Measurements from ENCODE around the gene TCFL5. TPM values are rescaled to one million over a fixed set of nuclear protein-coding genes. Genes with fewer than 3 reads are reported as not detected.

The TCFL5 gene
- total RNA-seq, 3 donors from 2014 or later: 4.4 to 4.9 (median 4.5) TPM

DNA sequence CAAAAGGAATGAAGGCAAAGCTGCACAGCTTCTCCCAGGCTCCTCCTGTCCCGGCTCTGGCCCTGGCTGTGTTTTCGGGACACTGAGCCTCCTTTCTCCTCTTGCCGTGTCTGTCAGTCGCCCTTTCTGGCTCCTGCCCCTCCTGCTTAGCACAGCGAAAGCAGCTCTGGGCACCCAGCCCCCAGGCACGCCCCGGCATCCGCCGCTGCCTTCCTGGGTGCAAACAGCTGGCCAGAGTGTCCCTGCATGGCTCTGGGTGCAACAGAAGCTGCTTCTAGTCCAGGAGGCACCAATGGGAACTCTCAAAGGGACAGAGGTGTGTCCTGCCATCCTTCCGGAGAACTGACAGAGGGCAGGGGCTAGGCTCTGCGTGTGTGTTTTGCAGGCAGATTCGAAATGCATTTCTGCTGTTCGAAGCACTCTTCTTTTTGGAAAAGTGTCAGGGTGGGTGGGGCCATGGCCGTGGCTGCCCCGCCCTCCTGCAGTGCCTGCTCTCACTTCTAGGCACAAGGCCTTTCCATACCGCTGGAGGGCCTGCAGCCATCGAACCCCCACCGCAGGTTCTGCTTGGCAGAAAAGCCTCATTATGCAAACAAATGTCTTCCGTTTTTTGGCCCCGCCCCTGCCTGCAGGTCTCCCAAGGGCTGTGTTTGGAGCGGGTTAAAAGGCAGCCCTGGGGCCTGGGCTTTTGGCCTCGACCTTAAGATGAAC lies 29.3 kb downstream of the TCFL5 start:
- ATAC-seq: peak in 1 of 2 donors; percentile 56
- H3K36me3 Mint-ChIP-seq (ENCODE audit: insufficient read depth): no peaks in the 10 kb centered on the region
- H3K4me3 Mint-ChIP-seq: no peak overlapping the region
- DNase-seq: no peak
- H3K9me3 Mint-ChIP-seq: no peaks in the 10 kb centered on the region
- H3K27me3 Mint-ChIP-seq (ENCODE audit: low read depth): peaks cover 2% of the 10 kb centered on the region
- H3K4me1 Mint-ChIP-seq (ENCODE audit: low read depth): peaks cover 10% of the 10 kb centered on the region

DNA sequence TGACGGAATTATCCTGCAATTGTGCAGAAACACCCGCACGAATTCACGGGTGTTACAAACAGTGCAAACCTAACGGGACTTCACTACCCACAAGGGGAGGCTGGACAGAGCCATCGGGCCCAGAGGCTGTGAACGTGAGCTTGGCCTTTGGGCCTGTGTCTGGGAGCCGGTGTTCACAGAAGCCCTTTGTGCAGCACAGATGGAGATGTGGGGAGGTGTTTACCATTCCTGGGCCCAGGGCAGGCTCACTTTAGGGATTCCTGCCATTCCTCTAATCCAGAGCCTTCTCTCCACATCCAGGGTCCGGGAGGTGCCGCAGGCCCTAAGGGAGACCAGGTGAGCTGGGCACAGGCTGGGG lies 29.8 kb downstream of the TCFL5 start:
- H3K4me1 Mint-ChIP-seq (ENCODE audit: low read depth): peaks cover 10% of the 10 kb centered on the region
- H3K4me3 Mint-ChIP-seq: no peak overlapping the region
- DNase-seq (no peak), ATAC-seq (no peak)
- no peaks in the 10 kb centered on the region for H3K36me3 Mint-ChIP-seq (ENCODE audit: insufficient read depth)
- H3K27me3 Mint-ChIP-seq (ENCODE audit: low read depth): no peaks in the 10 kb centered on the region
- no peaks in the 10 kb centered on the region for H3K9me3 Mint-ChIP-seq

DNA sequence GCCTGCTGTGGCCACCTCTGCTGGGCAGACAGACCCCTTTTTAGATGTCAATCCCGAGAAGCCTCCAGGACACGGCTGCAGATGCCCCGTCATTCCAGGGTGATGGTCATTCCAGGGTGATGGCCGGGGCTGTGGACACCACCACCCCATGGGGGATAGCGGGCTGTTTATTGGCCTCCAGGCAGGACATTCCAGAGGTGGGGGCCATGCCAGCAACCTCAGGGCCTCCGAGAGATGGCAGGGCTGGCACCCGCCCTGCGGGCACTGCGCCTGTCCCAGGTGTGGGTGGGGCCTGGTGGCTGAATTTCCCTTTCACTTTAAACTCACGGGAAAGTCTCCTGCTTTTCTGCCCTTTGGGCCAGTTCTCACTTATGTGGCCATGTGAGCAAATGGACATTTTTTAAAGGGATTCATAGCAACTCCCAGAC lies 30.2 kb downstream of the TCFL5 start:
- Mint-ChIP-seq H3K9me3 (no peaks in the 10 kb centered on the region), H3K27me3 (ENCODE audit: low read depth) (no peaks in the 10 kb centered on the region), H3K4me3 (no peak overlapping the region), H3K4me1 (ENCODE audit: low read depth) (peaks cover 10% of the 10 kb centered on the region), H3K36me3 (ENCODE audit: insufficient read depth) (no peaks in the 10 kb centered on the region)
- DNase-seq (no peak), ATAC-seq (no peak)

DNA sequence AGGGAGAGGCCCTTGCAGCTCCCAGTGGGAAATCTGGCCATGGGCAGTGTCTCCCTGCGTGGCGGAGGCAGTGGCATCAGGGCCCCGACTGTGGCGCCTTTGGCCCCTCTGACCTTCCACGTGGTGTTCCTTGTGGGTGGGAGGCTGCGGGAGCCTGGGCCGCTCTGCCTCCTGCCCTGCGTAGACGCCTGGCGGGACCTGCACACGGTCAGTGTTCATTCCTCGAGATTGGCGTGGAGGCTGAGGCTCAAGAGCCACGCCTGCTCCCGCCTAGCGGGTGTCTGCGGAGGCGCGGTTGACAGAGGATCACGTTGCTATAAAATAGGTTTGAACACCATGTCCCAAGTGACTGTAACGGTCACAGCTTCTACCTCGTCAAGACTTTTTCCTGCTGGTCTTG lies 30.8 kb downstream of the TCFL5 start:
- Mint-ChIP-seq H3K27me3 (ENCODE audit: low read depth) (no peaks in the 10 kb centered on the region), H3K4me1 (ENCODE audit: low read depth) (peaks cover 10% of the 10 kb centered on the region), H3K9me3 (no peaks in the 10 kb centered on the region), H3K36me3 (ENCODE audit: insufficient read depth) (no peaks in the 10 kb centered on the region), H3K4me3 (no peak overlapping the region)
- no peak for ATAC-seq
- no peak for DNase-seq

DNA sequence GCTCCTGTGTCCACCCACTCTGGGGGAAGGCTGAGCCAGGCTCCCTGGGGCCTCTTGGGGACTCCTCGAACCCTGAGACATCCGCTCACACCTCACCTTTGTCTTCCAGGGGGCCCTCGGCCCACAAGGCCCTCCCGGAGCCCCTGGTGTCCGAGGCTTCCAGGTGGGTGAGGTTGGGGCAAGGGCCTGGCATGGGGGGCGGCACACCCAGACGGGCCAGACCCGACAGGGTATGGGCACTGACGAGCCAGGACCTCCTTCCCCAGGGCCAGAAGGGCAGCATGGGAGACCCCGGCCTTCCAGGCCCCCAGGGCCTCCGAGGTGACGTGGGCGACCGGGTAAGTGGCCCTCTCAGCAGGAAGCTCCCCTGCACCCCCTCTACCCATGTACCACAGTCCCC lies 31.4 kb downstream of the TCFL5 start:
- H3K36me3 Mint-ChIP-seq (ENCODE audit: insufficient read depth): no peaks in the 10 kb centered on the region
- DNase-seq (no peak), ATAC-seq (no peak)
- H3K4me3 Mint-ChIP-seq: no peak overlapping the region
- H3K9me3 Mint-ChIP-seq: no peaks in the 10 kb centered on the region
- H3K4me1 Mint-ChIP-seq (ENCODE audit: low read depth): peaks cover 10% of the 10 kb centered on the region
- no peaks in the 10 kb centered on the region for H3K27me3 Mint-ChIP-seq (ENCODE audit: low read depth)

DNA sequence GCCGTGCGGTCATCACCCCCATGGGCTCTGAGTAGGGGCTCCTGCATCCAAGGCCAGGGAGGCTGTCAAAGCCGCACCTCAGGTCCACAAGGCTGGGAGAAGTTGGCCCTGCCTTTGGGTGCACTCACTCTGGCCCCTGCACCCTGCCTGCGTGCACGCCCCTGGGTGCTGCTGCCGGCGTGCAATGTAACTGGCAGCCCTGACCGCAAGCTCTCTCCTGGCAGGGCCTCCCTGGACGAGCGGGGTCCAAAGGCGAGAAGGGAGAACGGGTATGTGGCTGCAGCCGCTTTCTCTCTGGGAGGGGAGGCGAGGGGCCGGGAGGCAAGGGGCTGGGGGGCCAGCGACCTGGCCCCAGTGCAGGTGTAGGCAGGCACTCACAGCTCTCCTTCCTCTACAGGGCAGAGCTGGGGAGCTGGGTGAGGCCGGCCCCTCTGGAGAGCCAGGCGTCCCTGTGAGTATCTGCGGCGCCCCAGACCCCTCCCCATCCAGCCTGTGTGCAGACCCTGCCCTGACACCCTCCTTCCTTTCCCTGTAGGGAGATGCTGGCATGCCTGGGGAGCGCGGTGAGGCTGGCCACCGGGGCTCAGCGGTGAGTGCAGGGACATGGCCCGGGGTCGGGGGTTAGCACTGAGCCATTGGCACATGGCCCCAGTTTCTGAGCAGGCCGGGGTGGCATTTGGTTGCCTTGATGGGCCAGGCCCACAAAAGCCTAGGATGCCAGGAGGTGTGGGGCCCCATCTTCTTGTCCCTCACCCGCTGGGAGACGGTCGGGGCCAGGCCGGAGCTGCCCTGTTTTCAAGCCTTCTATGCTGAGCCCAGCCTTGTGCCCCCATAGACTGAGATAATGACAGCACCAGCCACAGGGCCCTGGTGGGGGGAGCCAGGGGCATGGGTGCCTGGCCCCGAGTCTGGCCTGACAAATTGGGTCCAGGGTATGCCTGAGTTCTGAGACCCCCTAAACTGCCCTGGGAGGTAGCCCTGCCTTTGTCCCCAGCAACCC lies 32.1 kb downstream of the TCFL5 start:
- H3K9me3 Mint-ChIP-seq: no peaks in the 10 kb centered on the region
- DNase-seq (no peak), ATAC-seq (no peak)
- no peak overlapping the region for H3K4me3 Mint-ChIP-seq
- H3K4me1 Mint-ChIP-seq (ENCODE audit: low read depth): peaks cover 10% of the 10 kb centered on the region
- H3K27me3 Mint-ChIP-seq (ENCODE audit: low read depth): no peaks in the 10 kb centered on the region
- no peaks in the 10 kb centered on the region for H3K36me3 Mint-ChIP-seq (ENCODE audit: insufficient read depth)

DNA sequence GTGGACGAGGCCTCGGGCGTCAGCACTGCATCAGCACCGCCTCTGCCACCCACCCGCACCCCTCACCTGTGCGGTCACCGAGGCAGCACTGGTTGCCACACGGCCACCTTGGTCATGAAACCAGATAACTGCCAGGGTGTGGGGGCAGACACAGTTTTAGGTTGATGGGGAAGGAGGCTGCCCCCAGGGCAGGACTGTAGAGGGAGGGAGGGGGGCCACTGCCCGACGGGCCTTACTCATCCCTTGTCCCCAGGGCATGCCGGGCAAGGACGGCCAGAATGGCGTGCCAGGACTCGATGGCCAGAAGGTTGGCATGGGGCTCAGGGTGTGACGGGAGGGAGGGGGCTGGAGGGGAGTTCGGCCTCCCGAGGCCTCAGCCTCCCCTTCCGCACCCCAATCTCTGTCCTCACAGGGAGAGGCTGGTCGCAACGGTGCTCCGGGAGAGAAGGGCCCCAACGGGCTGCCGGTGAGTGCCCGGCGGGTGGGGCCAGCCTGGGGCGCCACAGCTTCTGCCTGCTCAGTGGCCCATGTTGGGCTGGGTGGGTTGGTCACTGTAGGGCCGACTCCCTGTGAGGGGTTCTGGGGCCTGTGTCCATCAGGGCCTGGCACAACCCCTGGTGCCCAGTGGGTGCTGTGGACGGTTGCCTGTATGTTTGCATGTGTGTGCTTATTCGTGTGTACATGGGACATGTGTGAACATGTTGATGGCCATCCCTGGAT lies 33.0 kb downstream of the TCFL5 start:
- Mint-ChIP-seq H3K9me3 (no peaks in the 10 kb centered on the region), H3K4me3 (no peak overlapping the region), H3K36me3 (ENCODE audit: insufficient read depth) (no peaks in the 10 kb centered on the region), H3K27me3 (ENCODE audit: low read depth) (no peaks in the 10 kb centered on the region), H3K4me1 (ENCODE audit: low read depth) (peaks cover 10% of the 10 kb centered on the region)
- DNase-seq: no peak
- ATAC-seq: no peak

DNA sequence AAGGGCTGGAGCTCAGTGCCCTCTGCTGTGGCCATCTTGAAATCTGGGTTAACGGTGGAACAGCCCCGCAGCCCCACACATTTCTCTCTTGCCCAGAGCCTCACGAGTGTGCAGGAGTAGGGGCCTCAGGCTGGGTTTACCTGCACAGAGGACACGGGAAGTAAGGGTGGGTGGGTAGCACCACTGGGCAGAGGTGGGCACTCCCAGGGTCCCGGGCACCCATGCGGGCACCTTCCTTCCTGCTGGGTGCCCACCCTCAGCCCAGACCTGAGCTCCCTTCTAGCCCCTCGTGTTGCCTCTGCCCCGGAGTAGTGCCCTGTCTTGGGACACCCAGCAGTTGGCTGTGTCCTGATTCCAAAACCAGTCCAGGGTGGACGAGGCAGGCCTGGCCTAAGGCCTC lies 33.6 kb downstream of the TCFL5 start:
- DNase-seq: no peak
- no peak for ATAC-seq
- no peaks in the 10 kb centered on the region for H3K9me3 Mint-ChIP-seq
- peaks cover 11% of the 10 kb centered on the region for H3K4me1 Mint-ChIP-seq (ENCODE audit: low read depth)
- H3K27me3 Mint-ChIP-seq (ENCODE audit: low read depth): no peaks in the 10 kb centered on the region
- H3K36me3 Mint-ChIP-seq (ENCODE audit: insufficient read depth): no peaks in the 10 kb centered on the region
- H3K4me3 Mint-ChIP-seq: no peak overlapping the region

DNA sequence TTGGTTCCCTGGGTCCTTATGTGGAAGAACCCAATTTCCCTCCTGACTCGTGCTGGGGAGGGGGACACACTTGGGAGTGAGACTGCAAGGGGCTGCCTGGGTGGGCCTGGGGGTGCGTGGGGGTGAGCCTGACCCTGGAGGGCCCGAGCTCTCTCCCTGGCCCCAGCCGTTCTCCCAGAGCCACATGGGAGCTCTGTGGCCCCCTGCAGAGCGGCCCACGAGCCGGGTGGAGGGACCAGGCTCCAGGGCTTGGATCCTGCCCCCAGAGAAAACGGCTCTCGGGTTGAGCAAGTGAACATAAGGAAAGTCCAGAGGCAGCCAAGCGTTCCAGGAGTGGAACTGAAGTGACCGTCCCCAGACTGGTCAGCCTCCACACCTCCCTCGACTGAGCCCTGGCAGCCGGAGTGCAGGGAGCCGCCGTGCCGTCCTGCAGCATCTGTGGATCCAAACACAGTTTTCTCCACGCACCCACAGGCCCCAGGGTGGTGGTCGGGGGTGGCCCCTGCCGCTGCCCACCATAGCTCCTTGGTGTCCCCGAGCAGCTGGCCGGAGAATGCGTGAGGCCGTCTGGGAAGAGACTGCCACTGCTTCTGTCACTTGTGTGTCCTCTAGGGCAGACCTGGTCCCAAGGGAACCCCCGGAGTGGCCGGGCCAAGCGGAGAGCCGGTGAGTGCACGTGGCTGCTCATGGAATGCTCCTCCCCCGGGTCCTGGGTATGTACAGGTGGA lies 34.1 kb downstream of the TCFL5 start:
- no peak overlapping the region for H3K4me3 Mint-ChIP-seq
- DNase-seq (no peak), ATAC-seq (no peak)
- no peaks in the 10 kb centered on the region for H3K9me3 Mint-ChIP-seq
- H3K4me1 Mint-ChIP-seq (ENCODE audit: low read depth): peaks cover 9% of the 10 kb centered on the region
- H3K27me3 Mint-ChIP-seq (ENCODE audit: low read depth): no peaks in the 10 kb centered on the region
- H3K36me3 Mint-ChIP-seq (ENCODE audit: insufficient read depth): no peaks in the 10 kb centered on the region

DNA sequence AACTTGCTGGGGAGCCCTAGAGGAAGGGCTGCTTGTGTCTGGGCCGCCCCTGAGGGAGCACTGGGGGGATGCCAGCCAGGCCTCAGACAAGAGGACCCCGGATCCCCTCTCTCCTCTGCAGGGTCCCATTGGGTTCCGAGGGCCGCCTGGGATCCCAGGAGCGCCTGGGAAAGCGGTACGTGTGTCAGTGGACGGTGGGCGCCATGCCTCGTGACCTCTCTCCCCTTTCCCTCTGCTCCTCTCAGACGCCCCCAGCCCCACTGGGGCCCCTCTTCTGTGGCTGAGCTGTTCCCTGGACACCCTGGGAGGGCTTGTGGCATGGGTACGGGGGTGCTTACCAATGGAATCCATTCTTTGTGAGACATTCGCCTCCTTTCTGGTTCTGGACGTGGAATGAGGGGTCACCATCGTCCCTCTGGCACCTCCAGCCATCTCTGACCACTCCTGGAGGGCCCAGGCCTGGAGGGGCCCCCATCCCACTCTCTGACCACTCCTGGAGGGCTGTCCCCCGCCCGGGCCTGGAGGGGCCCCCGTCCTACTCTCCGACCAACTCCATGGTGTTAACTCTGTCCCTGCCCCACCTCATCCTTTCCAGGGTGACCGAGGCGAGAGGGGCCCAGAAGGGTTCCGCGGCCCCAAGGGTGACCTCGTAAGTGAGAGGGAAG lies 34.8 kb downstream of the TCFL5 start:
- H3K27me3 Mint-ChIP-seq (ENCODE audit: low read depth): no peaks in the 10 kb centered on the region
- H3K36me3 Mint-ChIP-seq (ENCODE audit: insufficient read depth): no peaks in the 10 kb centered on the region
- DNase-seq (no peak), ATAC-seq (no peak)
- H3K9me3 Mint-ChIP-seq: no peaks in the 10 kb centered on the region
- H3K4me1 Mint-ChIP-seq (ENCODE audit: low read depth): peaks cover 6% of the 10 kb centered on the region
- H3K4me3 Mint-ChIP-seq: no peak overlapping the region

DNA sequence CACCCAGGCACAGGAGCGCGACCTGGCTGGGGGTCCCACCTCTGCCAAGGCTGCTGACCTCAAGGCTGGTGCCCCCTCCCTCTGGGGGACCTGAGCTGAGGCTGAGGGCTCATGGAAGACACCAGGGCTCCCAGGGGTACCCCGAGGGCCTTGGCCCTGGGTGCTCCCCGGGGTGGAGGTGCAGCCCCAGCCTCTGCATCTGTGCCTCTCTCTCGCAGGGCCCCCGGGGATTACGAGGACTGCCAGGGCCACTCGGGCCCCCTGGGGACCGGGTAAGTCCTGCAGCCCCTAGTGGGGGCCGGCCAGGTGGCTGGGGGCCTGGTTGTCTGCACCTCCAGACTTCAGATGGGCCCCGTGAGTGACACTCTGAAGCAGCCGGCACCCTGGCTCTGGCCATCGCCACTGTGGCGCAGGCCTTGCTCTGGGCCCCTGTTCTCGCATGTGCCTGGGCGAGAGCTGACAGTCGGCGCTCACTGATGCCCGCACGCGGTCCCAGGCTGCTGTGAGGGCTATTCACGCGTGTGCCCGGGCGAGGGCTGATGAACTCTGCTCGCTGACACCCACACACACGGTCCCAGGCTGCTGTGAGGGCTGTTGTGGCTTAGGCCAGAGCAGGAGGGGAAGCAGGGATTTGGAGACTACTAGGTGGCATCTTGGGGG lies 35.5 kb downstream of the TCFL5 start:
- no peaks in the 10 kb centered on the region for H3K9me3 Mint-ChIP-seq
- ATAC-seq: no peak
- H3K36me3 Mint-ChIP-seq (ENCODE audit: insufficient read depth): no peaks in the 10 kb centered on the region
- H3K4me1 Mint-ChIP-seq (ENCODE audit: low read depth): peaks cover 4% of the 10 kb centered on the region
- no peak for DNase-seq
- no peaks in the 10 kb centered on the region for H3K27me3 Mint-ChIP-seq (ENCODE audit: low read depth)
- H3K4me3 Mint-ChIP-seq: no peak overlapping the region

DNA sequence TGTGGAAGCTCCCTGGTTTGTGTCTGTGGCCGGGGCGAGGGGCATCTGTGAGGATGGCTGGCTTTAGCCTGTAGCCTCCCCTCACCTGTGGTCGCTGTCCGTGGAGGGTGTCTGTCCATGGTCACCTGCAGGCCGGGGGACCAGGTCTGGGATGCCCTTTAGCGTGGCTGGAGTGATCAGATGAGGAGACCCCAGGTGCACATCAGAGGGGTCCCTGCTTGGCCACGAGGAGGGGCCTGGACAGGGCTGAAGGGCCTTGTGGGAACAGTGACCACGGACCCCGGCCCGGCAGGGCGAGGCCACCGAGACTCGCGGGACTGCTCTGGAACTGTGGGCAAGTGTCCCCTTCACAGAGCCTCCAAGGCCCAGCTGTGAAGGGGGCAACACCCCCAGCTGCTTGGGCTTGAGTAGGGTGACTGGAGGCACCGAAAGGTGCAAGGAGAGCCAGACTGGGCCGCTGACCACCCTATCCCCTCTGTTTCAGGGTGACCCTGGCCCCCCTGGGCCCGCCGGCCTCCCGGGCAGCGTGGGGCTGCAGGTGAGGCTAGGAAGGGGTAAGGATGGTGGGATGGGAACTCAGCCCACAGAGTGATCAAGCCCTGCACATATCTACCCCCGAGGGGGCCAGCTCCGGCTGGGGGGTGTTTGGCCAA lies 36.2 kb downstream of the TCFL5 start:
- Mint-ChIP-seq H3K36me3 (ENCODE audit: insufficient read depth) (no peaks in the 10 kb centered on the region), H3K27me3 (ENCODE audit: low read depth) (no peaks in the 10 kb centered on the region), H3K9me3 (no peaks in the 10 kb centered on the region), H3K4me3 (no peak overlapping the region), H3K4me1 (ENCODE audit: low read depth) (peaks cover 4% of the 10 kb centered on the region)
- DNase-seq (no peak), ATAC-seq (no peak)
